ENCODE results near the gene FKBP9.

Gene FKBP9

GRCh38 chr7:33050535-33051318 is 93.5 kb downstream of the FKBP9 start:
- TF ChIP-seq, protein P1, sequence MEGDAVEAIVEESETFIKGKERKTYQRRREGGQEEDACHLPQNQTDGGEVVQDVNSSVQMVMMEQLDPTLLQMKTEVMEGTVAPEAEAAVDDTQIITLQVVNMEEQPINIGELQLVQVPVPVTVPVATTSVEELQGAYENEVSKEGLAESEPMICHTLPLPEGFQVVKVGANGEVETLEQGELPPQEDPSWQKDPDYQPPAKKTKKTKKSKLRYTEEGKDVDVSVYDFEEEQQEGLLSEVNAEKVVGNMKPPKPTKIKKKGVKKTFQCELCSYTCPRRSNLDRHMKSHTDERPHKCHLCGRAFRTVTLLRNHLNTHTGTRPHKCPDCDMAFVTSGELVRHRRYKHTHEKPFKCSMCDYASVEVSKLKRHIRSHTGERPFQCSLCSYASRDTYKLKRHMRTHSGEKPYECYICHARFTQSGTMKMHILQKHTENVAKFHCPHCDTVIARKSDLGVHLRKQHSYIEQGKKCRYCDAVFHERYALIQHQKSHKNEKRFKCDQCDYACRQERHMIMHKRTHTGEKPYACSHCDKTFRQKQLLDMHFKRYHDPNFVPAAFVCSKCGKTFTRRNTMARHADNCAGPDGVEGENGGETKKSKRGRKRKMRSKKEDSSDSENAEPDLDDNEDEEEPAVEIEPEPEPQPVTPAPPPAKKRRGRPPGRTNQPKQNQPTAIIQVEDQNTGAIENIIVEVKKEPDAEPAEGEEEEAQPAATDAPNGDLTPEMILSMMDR (conservative IDR thresholded peaks at IDR 0.05) = peak; percentile 86
- H3K27ac ChIP-seq = peak overlapping the region; percentile 7; the same call in 1 of the 2 replicates

DNA sequence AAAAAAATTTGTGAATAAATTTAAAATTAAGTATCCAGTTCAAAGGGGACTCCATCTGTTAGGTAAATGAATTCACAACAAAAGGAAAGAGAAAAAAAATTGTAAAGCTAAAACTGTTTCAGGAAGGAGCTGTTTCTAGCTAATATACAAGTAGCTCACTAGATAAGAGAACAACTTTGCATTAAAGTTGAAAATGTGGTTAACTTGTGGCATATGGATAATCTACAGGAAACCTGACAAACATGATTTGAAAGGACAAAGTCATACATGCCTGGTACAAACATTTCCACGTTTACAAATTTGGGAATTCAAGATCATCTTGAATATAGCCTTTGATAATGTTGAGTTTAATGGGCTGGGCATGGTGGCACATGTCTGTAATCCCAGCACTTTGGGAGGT is 96.5 kb downstream of the FKBP9 start:
- TF ChIP-seq, protein P1 (conservative IDR thresholded peaks at IDR 0.05) = no peak

GRCh38 chr7:33054261-33054964 is 97.2 kb downstream of the FKBP9 start:
- TF ChIP-seq, protein P1 (conservative IDR thresholded peaks at IDR 0.05) = no peak
- no peak overlapping the region for H3K27ac ChIP-seq

More for the DNA sequence above, 96.5 kb downstream of the FKBP9 start:
- H3K27ac ChIP-seq = peak overlapping the region; percentile 36

DNA sequence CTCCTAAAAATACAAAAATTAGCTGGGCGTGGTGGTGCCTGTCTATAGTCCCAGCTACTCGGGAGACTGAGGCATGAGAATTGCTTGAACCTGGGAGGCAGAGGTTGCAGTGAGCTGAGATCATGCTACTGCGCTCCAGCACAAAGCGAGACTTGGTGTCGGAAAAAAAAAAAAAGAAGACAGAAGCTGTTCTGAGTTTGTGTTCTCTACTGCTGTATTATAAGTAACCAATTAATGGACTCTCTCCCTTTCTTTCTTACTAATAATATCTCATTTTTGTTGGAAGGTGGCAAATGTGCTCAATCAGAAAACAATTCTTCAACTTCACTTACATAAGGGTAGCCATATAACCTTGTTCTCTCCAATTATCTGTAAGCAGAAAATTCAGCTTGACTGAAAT is 97.9 kb downstream of the FKBP9 start:
- TF ChIP-seq, protein P1 (conservative IDR thresholded peaks at IDR 0.05) = no peak
- no peak overlapping the region for H3K27ac ChIP-seq

Measured in VCaP (cell line).